ENCODE results near the gene SEC14L6. TPM values are rescaled to one million over a fixed set of nuclear protein-coding genes. Genes with fewer than 3 reads are reported as not detected.

SEC14L6 gene
- total RNA-seq, 4 donors from 2014 or later: 0.16 TPM; not detected in 3

DNA sequence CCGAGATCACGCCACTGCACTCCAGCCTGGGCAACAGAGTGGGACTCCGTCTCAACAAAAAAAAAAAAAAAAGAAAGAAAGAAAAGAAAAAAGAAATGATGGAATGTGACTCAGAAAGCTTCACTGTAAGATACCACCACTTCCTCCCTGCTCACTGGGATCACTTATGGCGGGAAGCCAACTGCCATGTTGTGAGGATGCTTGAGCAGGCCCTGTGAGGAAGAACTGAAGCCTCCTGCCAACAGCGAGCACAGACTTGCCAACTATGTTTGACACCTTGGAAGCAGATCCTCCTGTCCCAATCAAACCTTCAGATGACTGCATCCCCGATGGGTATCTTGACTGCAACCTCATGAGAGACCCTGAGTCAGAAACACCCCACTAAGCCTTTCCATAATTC is 8.3 kb downstream of the SEC14L6 start:
- TF ChIP-seq, protein P1, sequence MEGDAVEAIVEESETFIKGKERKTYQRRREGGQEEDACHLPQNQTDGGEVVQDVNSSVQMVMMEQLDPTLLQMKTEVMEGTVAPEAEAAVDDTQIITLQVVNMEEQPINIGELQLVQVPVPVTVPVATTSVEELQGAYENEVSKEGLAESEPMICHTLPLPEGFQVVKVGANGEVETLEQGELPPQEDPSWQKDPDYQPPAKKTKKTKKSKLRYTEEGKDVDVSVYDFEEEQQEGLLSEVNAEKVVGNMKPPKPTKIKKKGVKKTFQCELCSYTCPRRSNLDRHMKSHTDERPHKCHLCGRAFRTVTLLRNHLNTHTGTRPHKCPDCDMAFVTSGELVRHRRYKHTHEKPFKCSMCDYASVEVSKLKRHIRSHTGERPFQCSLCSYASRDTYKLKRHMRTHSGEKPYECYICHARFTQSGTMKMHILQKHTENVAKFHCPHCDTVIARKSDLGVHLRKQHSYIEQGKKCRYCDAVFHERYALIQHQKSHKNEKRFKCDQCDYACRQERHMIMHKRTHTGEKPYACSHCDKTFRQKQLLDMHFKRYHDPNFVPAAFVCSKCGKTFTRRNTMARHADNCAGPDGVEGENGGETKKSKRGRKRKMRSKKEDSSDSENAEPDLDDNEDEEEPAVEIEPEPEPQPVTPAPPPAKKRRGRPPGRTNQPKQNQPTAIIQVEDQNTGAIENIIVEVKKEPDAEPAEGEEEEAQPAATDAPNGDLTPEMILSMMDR (IDR thresholded peaks at IDR 0.05; ENCODE audit: low read depth): no peak

DNA sequence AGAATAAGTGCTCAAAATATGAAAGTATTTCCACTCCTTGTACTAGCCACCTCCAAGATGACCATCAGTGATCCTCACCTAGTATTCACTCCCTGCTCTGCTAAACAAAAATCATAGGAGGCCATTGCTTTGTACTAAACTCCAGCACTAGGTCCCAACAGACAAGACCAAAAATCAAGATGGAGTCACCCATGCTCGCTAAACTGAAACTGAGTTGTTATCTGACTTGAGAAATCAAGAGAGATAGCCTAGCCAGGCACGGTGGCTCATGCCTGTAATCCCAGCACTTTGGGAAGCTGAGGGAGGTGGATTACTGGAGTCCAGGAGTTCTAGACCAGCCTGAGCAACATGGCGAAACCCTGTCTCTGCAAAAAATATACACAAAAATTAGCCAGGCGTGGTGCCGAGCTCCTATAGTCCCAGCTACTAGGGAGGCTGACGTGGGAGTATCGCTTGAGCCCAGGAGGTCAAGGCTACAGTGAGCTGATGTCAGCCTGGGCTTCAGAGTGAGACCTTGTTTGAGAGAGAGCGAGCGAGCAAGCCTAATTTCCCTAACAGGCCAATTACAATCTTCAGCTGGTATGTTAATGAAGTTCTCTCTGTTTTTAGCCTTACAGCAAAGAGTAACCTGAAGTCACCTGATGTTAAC is 9.3 kb downstream of the SEC14L6 start:
- TF ChIP-seq, protein P1 (IDR thresholded peaks at IDR 0.05; ENCODE audit: low read depth): no peak

DNA sequence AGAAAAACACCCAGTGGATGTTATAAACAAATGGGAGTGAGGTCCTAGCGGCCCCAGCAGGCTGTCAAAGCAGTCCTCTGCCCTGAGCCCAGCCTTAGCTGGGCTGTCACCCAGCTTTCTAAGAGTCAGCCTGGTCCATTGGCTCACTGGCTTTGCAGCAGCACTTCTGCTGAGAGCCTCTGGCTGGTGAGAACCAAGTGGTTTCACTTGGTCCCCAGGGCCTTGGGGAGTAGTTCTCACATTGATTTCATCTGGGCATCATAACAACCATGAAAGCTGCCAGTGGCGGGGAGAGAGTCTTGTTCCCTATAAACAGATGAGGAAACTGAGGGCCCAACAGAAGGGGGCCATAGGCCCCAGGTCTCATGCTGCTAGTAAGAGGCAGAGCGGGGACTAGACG is 11.4 kb downstream of the SEC14L6 start:
- TF ChIP-seq, protein P1 (IDR thresholded peaks at IDR 0.05; ENCODE audit: low read depth): no peak

DNA sequence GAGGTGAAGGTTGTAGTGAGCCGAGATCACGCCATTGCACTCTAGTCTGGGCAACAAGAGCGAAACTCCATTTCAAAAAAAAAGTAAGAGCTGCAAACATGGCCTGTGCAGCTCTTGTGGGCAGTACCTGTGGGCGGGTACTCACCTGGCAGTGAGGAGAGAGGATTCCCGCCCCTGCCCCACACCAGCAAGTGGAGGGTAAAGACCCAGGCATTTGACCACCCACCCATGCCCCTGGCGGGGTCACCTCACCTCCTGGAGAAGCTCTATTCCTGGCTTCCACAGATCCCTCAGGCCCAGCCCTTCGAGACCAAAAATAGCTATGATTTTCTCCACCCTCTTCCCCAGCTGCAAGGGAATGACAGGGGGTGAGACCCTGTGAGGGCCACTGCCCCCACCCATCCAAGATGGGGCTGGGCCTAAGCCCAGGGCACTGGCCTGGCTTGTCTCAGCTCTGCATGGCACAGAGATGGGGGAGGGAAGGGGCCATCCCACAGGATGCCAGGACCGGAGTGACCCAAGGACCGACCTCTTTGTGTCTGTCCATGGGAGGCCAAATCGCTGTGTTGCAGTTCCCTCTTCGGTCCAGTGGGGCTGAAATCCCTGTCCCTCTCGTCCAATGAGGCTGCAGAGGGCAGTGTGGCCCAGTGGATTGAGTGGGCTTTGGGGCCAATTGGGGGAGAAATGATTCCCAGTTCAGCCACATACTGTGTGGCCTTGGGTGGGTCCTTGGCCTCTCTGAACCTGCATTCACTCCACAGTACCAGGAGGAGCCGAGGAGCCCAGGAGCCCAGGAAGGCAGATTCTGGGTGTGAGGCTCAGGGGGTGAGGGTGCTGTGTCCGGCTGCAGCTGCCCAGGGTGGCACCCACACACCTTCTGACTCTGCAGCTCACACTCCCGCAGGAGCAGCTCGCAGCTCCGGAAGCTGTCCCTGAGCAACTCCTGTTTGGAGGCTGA is 14.6 kb downstream of the SEC14L6 start:
- TF ChIP-seq, protein P1 (IDR thresholded peaks at IDR 0.05; ENCODE audit: low read depth): no peak

DNA sequence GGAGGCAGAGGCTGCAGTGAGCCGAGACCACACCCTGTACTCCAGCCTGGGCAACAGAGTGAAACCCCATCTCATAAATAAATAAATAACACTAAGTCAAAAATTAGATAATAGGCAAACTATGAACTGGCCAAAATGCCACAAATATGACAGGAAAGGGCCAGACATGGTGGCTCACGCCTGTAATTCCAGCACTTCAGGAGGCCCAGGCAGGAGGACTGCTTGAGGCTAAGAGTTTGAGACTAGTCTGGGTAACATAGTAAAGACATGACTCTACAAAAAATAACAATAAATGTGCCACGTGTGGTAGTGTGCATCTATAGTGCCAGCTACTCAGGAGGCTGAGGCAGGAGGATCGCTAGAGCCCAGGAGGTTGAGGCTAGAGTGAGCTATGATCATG is 19.9 kb downstream of the SEC14L6 start:
- TF ChIP-seq, protein P1 (IDR thresholded peaks at IDR 0.05; ENCODE audit: low read depth): no peak

DNA sequence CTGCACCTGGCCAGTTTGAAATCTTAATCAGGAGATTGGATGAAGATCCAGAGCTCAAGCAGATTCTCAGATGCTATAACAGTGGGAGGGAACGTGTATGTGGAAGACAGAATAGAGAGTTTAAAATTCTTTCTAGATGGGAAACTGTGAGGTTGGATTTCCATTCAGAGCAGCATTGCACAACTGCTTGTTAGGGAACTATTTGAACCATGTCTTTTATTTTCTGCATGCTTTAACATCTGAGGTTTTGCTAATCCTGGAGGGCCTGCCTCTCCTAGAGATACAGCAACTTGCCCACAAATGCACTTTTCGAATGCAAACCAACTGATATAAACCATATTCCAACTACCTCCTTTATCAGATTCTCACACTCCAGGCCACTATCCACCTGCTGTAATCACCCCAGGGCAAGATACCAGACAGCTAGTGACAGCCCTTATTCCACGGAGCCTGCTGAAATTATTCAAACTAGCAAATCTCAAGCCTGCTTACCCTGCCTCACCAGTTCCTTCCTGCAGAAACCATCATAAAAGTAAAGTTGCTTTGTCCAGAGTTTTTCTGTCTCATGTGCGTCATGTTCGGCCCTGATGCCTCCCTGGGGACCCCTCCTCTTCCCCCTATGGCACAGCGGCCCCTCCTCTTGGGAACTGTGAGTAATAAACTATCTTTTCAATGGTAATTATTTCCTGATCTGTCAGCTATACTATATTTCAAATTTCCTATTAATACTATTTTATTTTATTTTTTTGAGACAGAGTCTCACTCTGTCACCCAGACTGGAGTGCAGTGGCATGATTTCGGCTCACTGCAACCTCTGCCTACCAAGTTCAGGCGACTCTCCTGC is 22.7 kb downstream of the SEC14L6 start:
- TF ChIP-seq, protein P1 (IDR thresholded peaks at IDR 0.05; ENCODE audit: low read depth): no peak

Data from subcutaneous adipose tissue (tissue), 4 donors.